Liver (tissue), 2 donors: Measurements from ENCODE around the gene RINT1.

Experiments
- TF ChIP-seq, protein P1 (sequence below): fragments of 150-350 bp; IDR thresholded peaks from 2 replicates; pipeline ENCODE4 v1.5.1; 2017; ENCODE audit warnings: improper control_type of control experiment, low read depth, low read length; ENCODE audit not compliant: missing input control
- TF ChIP-seq, protein P2 (sequence below): IDR thresholded peaks from 2 replicates; pipeline ENCODE4 v1.6.1; 2016; ENCODE audit warnings: antibody characterized with exemption, mild to moderate bottlenecking
- donor health status: healthy.

GRCh38 chr7:105567821-105568220 lies 35.8 kb downstream of the RINT1 start:
- TF ChIP-seq, protein P1, sequence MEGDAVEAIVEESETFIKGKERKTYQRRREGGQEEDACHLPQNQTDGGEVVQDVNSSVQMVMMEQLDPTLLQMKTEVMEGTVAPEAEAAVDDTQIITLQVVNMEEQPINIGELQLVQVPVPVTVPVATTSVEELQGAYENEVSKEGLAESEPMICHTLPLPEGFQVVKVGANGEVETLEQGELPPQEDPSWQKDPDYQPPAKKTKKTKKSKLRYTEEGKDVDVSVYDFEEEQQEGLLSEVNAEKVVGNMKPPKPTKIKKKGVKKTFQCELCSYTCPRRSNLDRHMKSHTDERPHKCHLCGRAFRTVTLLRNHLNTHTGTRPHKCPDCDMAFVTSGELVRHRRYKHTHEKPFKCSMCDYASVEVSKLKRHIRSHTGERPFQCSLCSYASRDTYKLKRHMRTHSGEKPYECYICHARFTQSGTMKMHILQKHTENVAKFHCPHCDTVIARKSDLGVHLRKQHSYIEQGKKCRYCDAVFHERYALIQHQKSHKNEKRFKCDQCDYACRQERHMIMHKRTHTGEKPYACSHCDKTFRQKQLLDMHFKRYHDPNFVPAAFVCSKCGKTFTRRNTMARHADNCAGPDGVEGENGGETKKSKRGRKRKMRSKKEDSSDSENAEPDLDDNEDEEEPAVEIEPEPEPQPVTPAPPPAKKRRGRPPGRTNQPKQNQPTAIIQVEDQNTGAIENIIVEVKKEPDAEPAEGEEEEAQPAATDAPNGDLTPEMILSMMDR, result no peak
- TF ChIP-seq, protein P2, sequence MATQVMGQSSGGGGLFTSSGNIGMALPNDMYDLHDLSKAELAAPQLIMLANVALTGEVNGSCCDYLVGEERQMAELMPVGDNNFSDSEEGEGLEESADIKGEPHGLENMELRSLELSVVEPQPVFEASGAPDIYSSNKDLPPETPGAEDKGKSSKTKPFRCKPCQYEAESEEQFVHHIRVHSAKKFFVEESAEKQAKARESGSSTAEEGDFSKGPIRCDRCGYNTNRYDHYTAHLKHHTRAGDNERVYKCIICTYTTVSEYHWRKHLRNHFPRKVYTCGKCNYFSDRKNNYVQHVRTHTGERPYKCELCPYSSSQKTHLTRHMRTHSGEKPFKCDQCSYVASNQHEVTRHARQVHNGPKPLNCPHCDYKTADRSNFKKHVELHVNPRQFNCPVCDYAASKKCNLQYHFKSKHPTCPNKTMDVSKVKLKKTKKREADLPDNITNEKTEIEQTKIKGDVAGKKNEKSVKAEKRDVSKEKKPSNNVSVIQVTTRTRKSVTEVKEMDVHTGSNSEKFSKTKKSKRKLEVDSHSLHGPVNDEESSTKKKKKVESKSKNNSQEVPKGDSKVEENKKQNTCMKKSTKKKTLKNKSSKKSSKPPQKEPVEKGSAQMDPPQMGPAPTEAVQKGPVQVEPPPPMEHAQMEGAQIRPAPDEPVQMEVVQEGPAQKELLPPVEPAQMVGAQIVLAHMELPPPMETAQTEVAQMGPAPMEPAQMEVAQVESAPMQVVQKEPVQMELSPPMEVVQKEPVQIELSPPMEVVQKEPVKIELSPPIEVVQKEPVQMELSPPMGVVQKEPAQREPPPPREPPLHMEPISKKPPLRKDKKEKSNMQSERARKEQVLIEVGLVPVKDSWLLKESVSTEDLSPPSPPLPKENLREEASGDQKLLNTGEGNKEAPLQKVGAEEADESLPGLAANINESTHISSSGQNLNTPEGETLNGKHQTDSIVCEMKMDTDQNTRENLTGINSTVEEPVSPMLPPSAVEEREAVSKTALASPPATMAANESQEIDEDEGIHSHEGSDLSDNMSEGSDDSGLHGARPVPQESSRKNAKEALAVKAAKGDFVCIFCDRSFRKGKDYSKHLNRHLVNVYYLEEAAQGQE, result no peak
